ENCODE data around the gene ASRGL1. TPM values are rescaled to one million over a fixed set of nuclear protein-coding genes. Genes with fewer than 3 reads are reported as not detected.

ASRGL1 gene
- total RNA-seq, 1 experiment from 2014 or later = 31.1 TPM

GRCh38 chr11:62439785-62440602 is 102.7 kb downstream of the ASRGL1 start:
- no peak overlapping the region for H3K4ac ChIP-seq (ENCODE audit: low read depth, low read length)
- no peak overlapping the region for H4K5ac ChIP-seq (ENCODE audit: insufficient read length, low read depth, low read length)
- Mint-ChIP-seq H3K4me3 (no peak overlapping the region; a peak in 1 of 5 replicates), H3K9me3 (no peaks in the 10 kb centered on the region), H3K27me3 (ENCODE audit: low read depth) (peaks cover 1% of the 10 kb centered on the region), H3K36me3 (ENCODE audit: insufficient read depth in 1 of 3, low read depth in 3 of 3) (no peaks in the 10 kb centered on the region), H3K4me1 (peaks cover 3 to 9% of the 10 kb centered on the region in 2 experiments), H3K27ac (no peak overlapping the region; a peak in 1 of 7 replicates)
- no peak for TF ChIP-seq CTCF (conservative IDR thresholded peaks at IDR 0.05)
- no peak overlapping the region for H2BK120ac ChIP-seq (ENCODE audit: low read depth, low read length, poor library complexity, severe bottlenecking)
- no peak overlapping the region for H3K4me2 ChIP-seq (ENCODE audit: insufficient read depth, insufficient read length, low read length)
- H3K23ac ChIP-seq (ENCODE audit: insufficient read length, low read depth, low read length) = no peak overlapping the region
- H4K20me1 ChIP-seq (ENCODE audit: control insufficient read depth, insufficient read depth, insufficient read length) = no peaks in the 10 kb centered on the region
- no peak overlapping the region for H3K27ac ChIP-seq (ENCODE audit: insufficient read length, low read depth, low read length)
- no peaks in the 10 kb centered on the region; the same call in 1 of the 2 replicates for H3K79me2 ChIP-seq (ENCODE audit: insufficient read depth, low read length)
- H3K23me2 ChIP-seq (ENCODE audit: insufficient read length, low read depth, low read length, poor library complexity, severe bottlenecking) = no peaks in the 10 kb centered on the region
- no peak for DNase-seq
- H4K91ac ChIP-seq (ENCODE audit: insufficient read length, low read depth, low read length) = no peak overlapping the region
- no peak overlapping the region for H2BK5ac ChIP-seq (ENCODE audit: insufficient read length, low read length)
- no peak overlapping the region for H2BK20ac ChIP-seq (ENCODE audit: low read depth, low read length, poor library complexity, severe bottlenecking)
- H3K18ac ChIP-seq (ENCODE audit: insufficient read length, low read depth, low read length) = no peak overlapping the region
- no peak overlapping the region for H2BK12ac ChIP-seq (ENCODE audit: insufficient read length, low read depth, low read length)
- H2BK15ac ChIP-seq (ENCODE audit: low read depth, low read length) = no peak overlapping the region
- H3K14ac ChIP-seq (ENCODE audit: insufficient read depth, low read length) = no peak overlapping the region
- WGBS (ENCODE audit: extremely low coverage, insufficient read length, low lambda C conversion rate) = no CpG with 5 or more reads among the region's 23 CpGs
- H3K4me1 ChIP-seq (ENCODE audit: insufficient read depth, low read length) = no peaks in the 10 kb centered on the region; the same call in 1 of the 2 replicates
- no peak overlapping the region for H3K9ac ChIP-seq (ENCODE audit: extremely low read depth, insufficient read length, low read length)
- no peak overlapping the region for H2AK5ac ChIP-seq (ENCODE audit: insufficient read length, low read length)
- no peak overlapping the region for H3T11ph ChIP-seq (ENCODE audit: low read length)
- no peak overlapping the region for H4K8ac ChIP-seq (replicated peaks; ENCODE audit: insufficient read length, low read depth, low read length)
- H3K79me1 ChIP-seq (ENCODE audit: insufficient read depth, low read depth, low read length, poor library complexity, severe bottlenecking) = no peaks in the 10 kb centered on the region
- no peaks in the 10 kb centered on the region for H3K9me3 ChIP-seq (ENCODE audit: control insufficient read depth, low read depth, low read length)
- H3K27me3 ChIP-seq (ENCODE audit: insufficient read depth, low read length) = no peaks in the 10 kb centered on the region
- no peak overlapping the region for H3K56ac ChIP-seq (ENCODE audit: insufficient read length, low read depth, low read length)
- H2AFZ ChIP-seq (ENCODE audit: low read length) = no peak overlapping the region

Other genes with a start within 250 kb of the ASRGL1 start
- 94.1 and 99.9 TPM in 2 replicates for gene INCENP, start 213.4 kb upstream of the ASRGL1 start, total RNA-seq (2021)
- not detected in 2 replicates for gene SCGB1D1, start 147.2 kb upstream of the ASRGL1 start, total RNA-seq (2021)
- gene SCGB2A1, start 128.8 kb upstream of the ASRGL1 start, total RNA-seq (2021) = not detected in 2 replicates
- not detected in 2 replicates for gene SCGB1D2, start 95.2 kb upstream of the ASRGL1 start, total RNA-seq (2021)
- not detected in 2 replicates for gene SCGB2A2, start 67.3 kb upstream of the ASRGL1 start, total RNA-seq (2021)
- gene SCGB1D4, start 38.4 kb upstream of the ASRGL1 start, total RNA-seq (2021) = not detected in 2 replicates
- gene SCGB1A1, start 81.6 kb downstream of the ASRGL1 start, total RNA-seq (2021) = not detected in 2 replicates
- gene AHNAK, start 209.4 kb downstream of the ASRGL1 start, total RNA-seq (2021) = 13.9 and 15.2 TPM in 2 replicates
- 1,790 and 1,800 TPM in 2 replicates for gene EEF1G, start 236.4 kb downstream of the ASRGL1 start, total RNA-seq (2021)